GM18526 (cell line): ENCODE results near the gene ETF1.

Experiments used
- POLR2A ChIP-seq: IDR thresholded peaks from 3 replicates; pipeline ENCODE4 v1.6.1; 2011; ENCODE audit not compliant: insufficient read length; ENCODE audit errors: extremely low read depth

ETF1 gene

GRCh38 chr5:138517437-138517836 is 25.6 kb downstream of the ETF1 start:
- no peak for TF ChIP-seq POLR2A

- no peak for TF ChIP-seq POLR2A
Measured at GRCh38 chr5:138515556-138516245, 27.3 kb downstream of the ETF1 start.

GRCh38 chr5:138514021-138514420 is 29.0 kb downstream of the ETF1 start:
- no peak for TF ChIP-seq POLR2A

GRCh38 chr5:138508958-138509357 is 34.1 kb downstream of the ETF1 start:
- no peak for TF ChIP-seq POLR2A

GRCh38 chr5:138506370-138507306 is 36.4 kb downstream of the ETF1 start:
- no peak for TF ChIP-seq POLR2A

- TF ChIP-seq POLR2A: no peak
Measured at GRCh38 chr5:138504799-138505198, 38.2 kb downstream of the ETF1 start.

- TF ChIP-seq POLR2A: no peak
Measured at GRCh38 chr5:138503487-138504270, 39.4 kb downstream of the ETF1 start.

GRCh38 chr5:138502521-138502920 is 40.5 kb downstream of the ETF1 start:
- TF ChIP-seq POLR2A: no peak

GRCh38 chr5:138502121-138502520 is 40.9 kb downstream of the ETF1 start:
- TF ChIP-seq POLR2A: no peak

- no peak for TF ChIP-seq POLR2A
Measured at GRCh38 chr5:138498376-138498775, 44.7 kb downstream of the ETF1 start.

GRCh38 chr5:138495351-138495750 is 47.7 kb downstream of the ETF1 start:
- no peak for TF ChIP-seq POLR2A

GRCh38 chr5:138492560-138493045 is 50.4 kb downstream of the ETF1 start:
- TF ChIP-seq POLR2A: no peak

GRCh38 chr5:138491669-138492559 is 51.1 kb downstream of the ETF1 start:
- TF ChIP-seq POLR2A: no peak

GRCh38 chr5:138491284-138491648 is 51.8 kb downstream of the ETF1 start:
- no peak for TF ChIP-seq POLR2A
